ENCODE measurements around the gene DIS3L2.

DNA sequence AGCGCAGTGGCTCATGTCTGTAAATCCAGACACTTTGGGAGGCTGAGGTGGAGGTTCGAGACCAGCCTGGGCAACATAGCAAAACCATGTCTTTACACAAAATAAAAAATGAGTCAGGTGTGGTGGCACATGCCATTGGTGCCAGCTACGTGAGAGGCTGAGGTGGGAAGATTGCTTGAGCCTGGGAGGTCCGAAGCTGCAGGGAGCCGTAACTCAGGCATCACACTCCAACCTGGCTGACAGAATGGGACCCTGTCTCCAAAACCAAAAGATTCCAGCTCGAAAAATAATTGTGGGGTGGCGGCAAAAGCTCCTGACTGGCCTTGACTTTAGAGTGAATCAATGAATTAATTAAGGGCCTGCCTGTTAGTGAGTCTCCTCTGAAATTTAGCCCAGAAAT lies 415.8 kb downstream of the DIS3L2 start:
- TF ChIP-seq, protein P1, sequence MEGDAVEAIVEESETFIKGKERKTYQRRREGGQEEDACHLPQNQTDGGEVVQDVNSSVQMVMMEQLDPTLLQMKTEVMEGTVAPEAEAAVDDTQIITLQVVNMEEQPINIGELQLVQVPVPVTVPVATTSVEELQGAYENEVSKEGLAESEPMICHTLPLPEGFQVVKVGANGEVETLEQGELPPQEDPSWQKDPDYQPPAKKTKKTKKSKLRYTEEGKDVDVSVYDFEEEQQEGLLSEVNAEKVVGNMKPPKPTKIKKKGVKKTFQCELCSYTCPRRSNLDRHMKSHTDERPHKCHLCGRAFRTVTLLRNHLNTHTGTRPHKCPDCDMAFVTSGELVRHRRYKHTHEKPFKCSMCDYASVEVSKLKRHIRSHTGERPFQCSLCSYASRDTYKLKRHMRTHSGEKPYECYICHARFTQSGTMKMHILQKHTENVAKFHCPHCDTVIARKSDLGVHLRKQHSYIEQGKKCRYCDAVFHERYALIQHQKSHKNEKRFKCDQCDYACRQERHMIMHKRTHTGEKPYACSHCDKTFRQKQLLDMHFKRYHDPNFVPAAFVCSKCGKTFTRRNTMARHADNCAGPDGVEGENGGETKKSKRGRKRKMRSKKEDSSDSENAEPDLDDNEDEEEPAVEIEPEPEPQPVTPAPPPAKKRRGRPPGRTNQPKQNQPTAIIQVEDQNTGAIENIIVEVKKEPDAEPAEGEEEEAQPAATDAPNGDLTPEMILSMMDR (IDR thresholded peaks at IDR 0.05) = no peak
- no peak for TF ChIP-seq POLR2A (IDR thresholded peaks at IDR 0.05)

Data from uterus (tissue), 2 donors.